Mesendoderm (in vitro differentiated cells): ENCODE data around the gene MAML3.

Experiments
- DNase-seq: peaks from one replicate; pipeline ENCODE4 v3.0.0; 2013
- H2AK5ac ChIP-seq: 2 replicates; pipeline ENCODE4 v1.6.1; 2013; ENCODE audit warnings: low read length, inconsistent platforms
- H2BK120ac ChIP-seq: 2 replicates; pipeline ENCODE4 v1.6.1; 2013; ENCODE audit warnings: low read depth, mild to moderate bottlenecking, low read length, moderate library complexity, mixed read lengths
- H2BK15ac ChIP-seq: replicated peaks from 2 replicates; pipeline ENCODE4 v1.6.1; 2013; ENCODE audit warnings: low read depth, mild to moderate bottlenecking, moderate library complexity
- H2BK5ac ChIP-seq: 2 replicates; pipeline ENCODE4 v1.6.1; 2013; ENCODE audit warnings: low read length, inconsistent platforms
- H3K18ac ChIP-seq: 2 replicates; pipeline ENCODE4 v1.6.1; 2013; ENCODE audit warnings: mild to moderate bottlenecking, low read length, mixed read lengths
- H3K23ac ChIP-seq: one replicate; pipeline ENCODE4 v1.6.1; 2013; ENCODE audit warnings: low read length
- H3K27ac ChIP-seq: 2 replicates; pipeline ENCODE4 v1.5.1; 2013; ENCODE audit warnings: low read depth, mild to moderate bottlenecking, inconsistent platforms, low read length, moderate library complexity
- H3K27me3 ChIP-seq: 2 replicates; pipeline ENCODE4 v1.6.1; 2013; ENCODE audit warnings: low read length, control low read depth, mild to moderate bottlenecking, inconsistent platforms; ENCODE audit not compliant: insufficient read depth, poor library complexity
- H3K36me3 ChIP-seq: 2 replicates; pipeline ENCODE4 v1.6.1; 2013; ENCODE audit warnings: low read length, inconsistent platforms; ENCODE audit not compliant: control insufficient read depth, insufficient read depth
- H3K4ac ChIP-seq: one replicate; pipeline ENCODE4 v1.6.1; 2013; ENCODE audit warnings: low read depth, mild to moderate bottlenecking, low read length, moderate library complexity
- H3K4me1 ChIP-seq: 2 replicates; pipeline ENCODE4 v1.6.1; 2013; ENCODE audit warnings: low read depth, low read length, inconsistent platforms; ENCODE audit not compliant: control insufficient read depth
- H3K4me2 ChIP-seq: 2 replicates; pipeline ENCODE4 v1.6.1; 2013; ENCODE audit warnings: low read length
- H3K4me3 ChIP-seq: 2 replicates; pipeline ENCODE4 v1.5.1; 2013; ENCODE audit warnings: mild to moderate bottlenecking, low read length
- H3K56ac ChIP-seq: one replicate; pipeline ENCODE4 v1.6.1; 2013; ENCODE audit warnings: low read length
- H3K79me1 ChIP-seq: 2 replicates; pipeline ENCODE4 v1.6.1; 2013; ENCODE audit warnings: low read length, inconsistent platforms
- H3K79me2 ChIP-seq: 2 replicates; pipeline ENCODE4 v1.6.1; 2013; ENCODE audit warnings: mild to moderate bottlenecking, low read length; ENCODE audit not compliant: control insufficient read depth, insufficient read depth
- H3K9ac ChIP-seq: 2 replicates; pipeline ENCODE4 v1.6.1; 2013; ENCODE audit warnings: low read length, inconsistent platforms
- H4K5ac ChIP-seq: one replicate; pipeline ENCODE4 v1.6.1; 2013; ENCODE audit warnings: low read length
- H4K8ac ChIP-seq: one replicate; pipeline ENCODE4 v1.6.1; 2013; ENCODE audit warnings: low read depth, mild to moderate bottlenecking, control low read depth, low read length, moderate library complexity
- WGBS: extraction: QIAGEN DNeasy Blood & Tissue Kit; methylation state at CpG from one replicate; pipeline ENCODE4 v1.1.7; 2013; ENCODE audit warnings: low lambda C conversion rate, missing lambda C conversion rate; ENCODE audit not compliant: insufficient coverage; ENCODE audit errors: extremely low coverage; 5-methylcytosine and 5-hydroxymethylcytosine counted together

The MAML3 gene

DNA sequence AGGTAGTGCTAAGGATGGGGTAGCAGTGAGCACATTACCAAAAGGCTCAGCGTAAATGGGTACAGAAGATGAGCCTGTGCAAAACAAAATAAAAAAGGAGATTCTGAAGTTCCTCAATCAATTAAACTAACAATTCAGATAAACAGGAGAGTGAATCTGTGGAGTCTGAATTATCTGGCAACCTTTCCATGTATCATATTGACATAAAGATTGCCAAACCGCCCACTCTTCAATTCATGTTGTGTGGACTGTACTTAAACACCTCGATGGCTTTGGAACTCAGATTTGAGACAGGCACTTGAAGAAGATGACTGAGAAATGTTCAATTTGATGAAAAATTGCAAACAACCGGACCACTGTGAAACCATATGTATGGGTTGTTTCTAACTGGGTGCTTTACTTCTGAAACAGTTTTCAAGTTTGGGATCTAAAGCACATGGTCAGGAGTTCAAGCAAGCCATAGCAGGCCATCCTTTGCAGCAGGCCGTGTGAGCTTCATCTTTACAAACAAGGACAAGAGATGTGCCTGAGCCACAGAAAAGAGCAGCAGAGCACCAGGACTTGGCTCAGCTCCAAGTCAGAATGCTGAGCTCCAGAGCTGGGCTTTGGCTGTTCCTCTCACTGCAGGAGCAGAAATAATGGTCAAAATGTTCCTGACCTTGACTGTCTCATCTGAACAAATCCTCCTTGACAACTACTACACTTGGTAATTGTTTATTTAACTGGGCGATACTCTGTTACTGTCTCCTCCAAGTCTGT is 380.2 kb downstream of the MAML3 start:
- Histone ChIP-seq H3K4ac (no peak overlapping the region), H3K79me1 (no peaks in the 10 kb centered on the region), H4K8ac (no peak overlapping the region), H3K9ac (no peak overlapping the region), H3K56ac (peak overlapping the region; percentile 31), H3K4me2 (no peak overlapping the region), H3K4me1 (peaks cover 15% of the 10 kb centered on the region), H3K27me3 (no peaks in the 10 kb centered on the region), H3K18ac (no peak overlapping the region), H3K4me3 (no peak overlapping the region), H3K23ac (no peak overlapping the region), H3K27ac (no peak overlapping the region), H2BK5ac (no peak overlapping the region), H3K79me2 (no peaks in the 10 kb centered on the region), H4K5ac (no peak overlapping the region), H2BK15ac (no peak overlapping the region), H2BK120ac (no peak overlapping the region), H2AK5ac (no peak overlapping the region), H3K36me3 (no peaks in the 10 kb centered on the region)
- WGBS = no CpG with 5 or more reads among the region's 6 CpGs
- no peak for DNase-seq

DNA sequence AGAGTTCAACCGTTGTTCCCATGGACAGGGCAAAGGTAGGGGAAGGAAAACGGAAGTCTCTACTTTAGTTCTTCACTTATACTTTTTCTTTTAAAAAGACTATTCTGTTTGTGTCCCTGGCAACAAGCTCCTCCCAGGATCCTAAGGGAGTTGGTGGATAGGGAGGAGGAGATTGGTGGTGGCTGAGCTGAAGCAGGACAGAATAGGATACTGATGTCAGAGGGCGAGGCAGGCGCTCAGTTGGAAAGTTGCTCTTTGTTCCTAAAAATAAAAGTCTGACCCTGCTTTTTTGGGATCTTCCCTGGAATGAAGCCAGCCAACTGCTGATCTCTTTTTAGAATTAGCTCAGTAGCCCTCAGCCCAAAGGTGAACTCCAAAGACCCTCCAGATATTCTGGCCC is 383.6 kb downstream of the MAML3 start:
- no peaks in the 10 kb centered on the region for H3K36me3 ChIP-seq
- no peak for DNase-seq
- no peak overlapping the region for H3K27ac ChIP-seq
- H3K9ac ChIP-seq = no peak overlapping the region
- H2AK5ac ChIP-seq = no peak overlapping the region
- H3K79me2 ChIP-seq = no peaks in the 10 kb centered on the region
- no peak overlapping the region for H2BK5ac ChIP-seq
- no peak overlapping the region for H2BK120ac ChIP-seq
- H4K5ac ChIP-seq = no peak overlapping the region
- H3K4me2 ChIP-seq = no peak overlapping the region
- no peak overlapping the region for H2BK15ac ChIP-seq
- H3K56ac ChIP-seq = no peak overlapping the region
- H3K4me3 ChIP-seq = no peak overlapping the region
- H3K4ac ChIP-seq = no peak overlapping the region
- no peak overlapping the region for H3K23ac ChIP-seq
- H3K79me1 ChIP-seq = no peaks in the 10 kb centered on the region
- peaks cover 5% of the 10 kb centered on the region for H3K4me1 ChIP-seq
- no peaks in the 10 kb centered on the region for H3K27me3 ChIP-seq
- whole genome bisulfite sequencing = no CpG with 5 or more reads among the region's 4 CpGs
- no peak overlapping the region for H4K8ac ChIP-seq
- H3K18ac ChIP-seq = no peak overlapping the region

DNA sequence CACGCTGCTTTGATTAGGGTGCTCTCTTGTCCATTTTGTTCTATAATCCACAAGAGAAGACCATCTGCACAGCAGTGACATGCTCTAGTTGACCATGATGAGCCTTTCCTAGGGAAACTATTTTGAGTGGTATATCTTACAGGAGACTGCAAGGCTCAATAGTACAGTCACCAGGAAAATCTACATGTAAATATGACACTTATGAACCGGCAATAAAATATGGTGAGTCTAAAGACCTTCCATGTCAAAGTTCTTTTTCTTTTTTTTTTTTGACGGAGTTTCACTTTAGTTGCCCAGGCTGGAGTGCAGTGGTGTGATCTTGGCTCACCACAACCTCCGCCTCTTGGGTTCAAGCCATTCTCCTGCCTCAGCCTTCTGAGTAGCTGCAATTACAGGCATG is 384.6 kb downstream of the MAML3 start:
- Histone ChIP-seq H2BK15ac (no peak overlapping the region), H3K23ac (no peak overlapping the region), H4K5ac (no peak overlapping the region), H2AK5ac (no peak overlapping the region), H4K8ac (no peak overlapping the region), H3K79me2 (no peaks in the 10 kb centered on the region), H3K9ac (no peak overlapping the region), H3K56ac (no peak overlapping the region), H3K4me2 (no peak overlapping the region), H3K4me1 (no peaks in the 10 kb centered on the region), H3K4ac (no peak overlapping the region), H3K18ac (no peak overlapping the region), H2BK120ac (no peak overlapping the region), H3K27ac (no peak overlapping the region), H2BK5ac (no peak overlapping the region), H3K79me1 (no peaks in the 10 kb centered on the region), H3K36me3 (no peaks in the 10 kb centered on the region), H3K27me3 (no peaks in the 10 kb centered on the region), H3K4me3 (no peak overlapping the region)
- DNase-seq = no peak
- WGBS = no CpG with 5 or more reads among the region's 4 CpGs

DNA sequence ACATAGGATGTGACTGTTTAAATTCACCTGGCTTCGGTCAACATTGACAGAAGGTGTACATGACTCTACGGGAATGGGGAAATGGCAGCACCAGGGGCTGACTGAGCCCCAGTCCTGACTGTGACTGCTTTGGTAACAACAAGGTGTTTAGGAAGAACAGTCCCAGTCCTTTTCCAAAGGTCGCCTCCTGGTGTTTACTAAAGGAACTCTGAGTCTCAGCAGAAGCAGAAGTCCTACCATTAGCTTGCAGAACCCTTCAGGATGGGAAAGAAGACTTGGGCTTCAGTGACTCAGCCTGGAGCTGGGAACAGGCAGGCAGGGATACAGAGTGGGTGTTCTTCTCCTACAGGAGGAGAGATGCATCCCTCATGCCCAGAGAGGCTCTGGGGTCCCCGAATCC is 385.1 kb downstream of the MAML3 start:
- no peak overlapping the region for H2BK5ac ChIP-seq

DNA sequence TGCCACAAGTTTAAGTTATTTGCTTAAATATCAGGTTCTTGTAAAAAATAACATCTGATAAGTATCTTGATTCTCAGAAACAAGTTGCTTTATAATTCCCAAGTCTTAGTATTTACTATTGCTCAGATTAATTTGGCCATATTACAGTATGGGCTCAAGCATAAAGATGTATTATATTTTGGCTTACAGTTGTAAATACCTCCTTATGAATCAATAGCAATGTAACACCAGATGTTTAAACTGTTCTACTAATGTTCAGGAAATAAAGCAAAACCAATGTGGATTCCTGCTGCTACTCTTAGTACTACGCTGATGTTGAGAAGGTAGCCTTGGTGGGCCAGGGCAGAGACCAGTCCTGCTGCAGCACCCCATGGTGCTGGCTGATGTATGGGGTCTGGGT is 385.6 kb downstream of the MAML3 start:
- Histone ChIP-seq H3K79me2 (no peaks in the 10 kb centered on the region), H3K4ac (no peak overlapping the region), H3K36me3 (no peaks in the 10 kb centered on the region), H3K9ac (no peak overlapping the region), H4K8ac (no peak overlapping the region), H2BK120ac (no peak overlapping the region), H3K18ac (no peak overlapping the region), H2BK5ac (no peak overlapping the region), H3K4me3 (no peak overlapping the region), H2AK5ac (no peak overlapping the region), H3K23ac (no peak overlapping the region), H3K56ac (no peak overlapping the region), H3K4me1 (no peaks in the 10 kb centered on the region), H3K27me3 (no peaks in the 10 kb centered on the region), H2BK15ac (no peak overlapping the region), H4K5ac (no peak overlapping the region), H3K79me1 (no peaks in the 10 kb centered on the region), H3K4me2 (no peak overlapping the region), H3K27ac (no peak overlapping the region)
- no peak for DNase-seq
- WGBS = no CpG with 5 or more reads among the region's 1 CpG

More for the DNA sequence above, 385.1 kb downstream of the MAML3 start:
- peak; percentile 84 for DNase-seq
- no peaks in the 10 kb centered on the region for H3K4me1 ChIP-seq
- no peak overlapping the region for H3K4me2 ChIP-seq
- no peaks in the 10 kb centered on the region for H3K79me1 ChIP-seq
- no peak overlapping the region for H3K18ac ChIP-seq
- no peak overlapping the region for H4K5ac ChIP-seq
- no peak overlapping the region for H3K4me3 ChIP-seq
- H3K36me3 ChIP-seq = no peaks in the 10 kb centered on the region
- H3K23ac ChIP-seq = no peak overlapping the region
- no peak overlapping the region for H3K27ac ChIP-seq
- no peak overlapping the region for H4K8ac ChIP-seq
- H3K9ac ChIP-seq = no peak overlapping the region
- no peaks in the 10 kb centered on the region for H3K79me2 ChIP-seq
- H2BK120ac ChIP-seq = no peak overlapping the region
- H3K27me3 ChIP-seq = no peaks in the 10 kb centered on the region
- H3K4ac ChIP-seq = no peak overlapping the region
- no peak overlapping the region for H2AK5ac ChIP-seq
- H3K56ac ChIP-seq = no peak overlapping the region
- H2BK15ac ChIP-seq = no peak overlapping the region
- WGBS = no CpG with 5 or more reads among the region's 4 CpGs

DNA sequence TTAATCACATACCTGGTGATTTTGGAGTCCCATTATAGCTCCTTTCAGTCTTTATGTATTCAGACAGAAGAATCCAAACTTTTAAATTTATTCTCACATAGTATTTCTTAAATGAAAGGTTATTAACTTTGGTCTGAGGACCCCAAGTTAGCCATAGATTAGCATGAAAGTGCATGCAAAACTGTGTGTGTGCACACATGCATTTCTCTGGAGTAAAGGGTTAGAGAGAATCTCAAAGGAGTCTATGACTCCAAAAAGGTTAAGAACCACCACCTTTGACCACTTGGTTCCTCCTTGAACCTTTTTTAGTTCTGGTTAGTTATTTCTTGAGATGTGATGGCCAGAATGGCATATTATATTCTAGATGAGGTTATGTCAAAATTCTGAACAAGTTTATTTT is 386.4 kb downstream of the MAML3 start:
- Histone ChIP-seq H2BK120ac (no peak overlapping the region), H3K18ac (no peak overlapping the region), H3K4me1 (no peaks in the 10 kb centered on the region), H3K23ac (no peak overlapping the region), H3K4me2 (no peak overlapping the region), H3K4ac (no peak overlapping the region), H3K27me3 (no peaks in the 10 kb centered on the region), H2AK5ac (no peak overlapping the region), H3K79me1 (no peaks in the 10 kb centered on the region), H3K56ac (no peak overlapping the region), H2BK5ac (no peak overlapping the region), H3K4me3 (no peak overlapping the region), H3K27ac (no peak overlapping the region), H3K36me3 (no peaks in the 10 kb centered on the region), H3K79me2 (no peaks in the 10 kb centered on the region), H2BK15ac (no peak overlapping the region), H4K8ac (no peak overlapping the region), H4K5ac (no peak overlapping the region), H3K9ac (no peak overlapping the region)
- DNase-seq = no peak
